NCI-H1694 (cell line): Measurements from ENCODE around the gene INMT.

Experiments
- DNase-seq: peaks from one replicate; lab custom pipeline; 2025; lab: John Stamatoyannopoulos, UW

The INMT gene

DNA sequence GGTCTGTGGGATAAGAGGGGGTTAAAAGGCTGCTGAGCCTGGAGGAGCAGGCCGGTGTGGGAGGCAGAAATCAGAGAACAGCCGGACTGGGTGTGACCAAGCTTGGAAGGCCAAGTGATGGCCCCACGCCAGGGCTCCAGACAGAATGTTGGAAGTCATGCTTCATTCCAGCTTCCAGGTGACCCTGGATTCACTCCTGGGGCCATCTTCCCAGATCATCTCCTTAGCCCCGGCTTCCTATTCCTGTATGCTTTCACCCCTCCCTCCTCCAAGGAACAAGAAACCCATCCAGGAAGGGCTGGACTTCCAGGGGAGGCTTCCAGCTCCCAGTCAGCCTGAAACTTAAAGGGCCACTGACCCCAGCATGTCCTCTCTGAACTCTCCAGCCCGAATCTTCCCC lies 1.0 kb downstream of the INMT start:
- no peak for DNase-seq

DNA sequence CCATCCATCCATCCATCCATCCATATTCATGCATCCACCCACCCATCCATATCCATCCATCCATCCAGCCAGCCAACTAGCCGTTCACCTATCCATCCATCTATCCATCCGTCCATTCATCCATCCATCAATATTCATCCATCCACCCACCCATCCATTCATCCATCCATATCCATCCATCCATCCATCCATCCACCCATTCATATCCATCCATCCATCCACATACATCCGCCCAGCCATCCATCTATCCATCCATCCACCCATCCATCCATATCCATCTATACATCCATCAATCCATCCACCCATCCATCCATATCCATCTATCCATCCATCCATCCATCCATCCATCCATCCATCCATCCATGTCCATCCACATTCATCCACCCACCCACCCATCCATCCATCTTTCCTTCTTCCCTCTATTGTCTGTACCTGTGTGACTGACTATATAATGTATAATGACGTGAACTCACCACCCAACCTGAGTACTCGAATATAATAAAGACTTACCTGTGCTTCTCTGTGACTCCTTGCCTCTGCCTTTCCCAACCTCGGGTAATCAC lies 2.5 kb downstream of the INMT start:
- DNase-seq = no peak

DNA sequence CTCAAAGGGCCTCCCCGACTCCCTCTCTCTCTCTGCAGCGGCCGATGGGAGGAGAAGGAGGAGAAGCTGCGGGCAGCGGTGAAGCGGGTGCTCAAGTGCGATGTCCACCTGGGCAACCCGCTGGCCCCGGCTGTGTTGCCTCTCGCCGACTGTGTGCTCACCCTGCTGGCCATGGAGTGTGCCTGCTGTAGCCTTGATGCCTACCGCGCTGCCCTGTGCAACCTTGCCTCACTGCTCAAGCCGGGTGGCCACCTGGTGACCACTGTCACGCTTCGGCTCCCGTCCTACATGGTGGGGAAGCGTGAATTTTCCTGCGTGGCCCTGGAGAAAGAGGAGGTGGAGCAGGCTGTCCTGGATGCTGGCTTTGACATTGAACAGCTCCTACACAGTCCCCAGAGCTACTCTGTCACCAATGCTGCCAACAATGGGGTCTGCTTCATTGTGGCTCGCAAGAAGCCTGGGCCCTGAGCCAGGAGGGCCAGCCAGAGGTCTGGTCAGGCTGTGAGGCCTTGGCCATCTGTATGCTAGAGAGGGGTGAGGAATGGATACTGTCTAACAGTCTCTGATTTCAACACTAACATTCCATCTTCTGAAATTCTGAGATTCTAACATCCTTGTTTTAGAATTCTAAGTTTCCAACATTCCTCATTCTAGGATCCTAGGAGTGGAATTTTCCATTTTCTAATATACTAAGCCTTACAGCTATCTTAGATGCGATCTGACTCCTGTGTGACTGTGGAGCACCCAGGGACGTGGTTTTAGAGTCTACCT lies 3.6 kb downstream of the INMT start:
- DNase-seq = no peak

DNA sequence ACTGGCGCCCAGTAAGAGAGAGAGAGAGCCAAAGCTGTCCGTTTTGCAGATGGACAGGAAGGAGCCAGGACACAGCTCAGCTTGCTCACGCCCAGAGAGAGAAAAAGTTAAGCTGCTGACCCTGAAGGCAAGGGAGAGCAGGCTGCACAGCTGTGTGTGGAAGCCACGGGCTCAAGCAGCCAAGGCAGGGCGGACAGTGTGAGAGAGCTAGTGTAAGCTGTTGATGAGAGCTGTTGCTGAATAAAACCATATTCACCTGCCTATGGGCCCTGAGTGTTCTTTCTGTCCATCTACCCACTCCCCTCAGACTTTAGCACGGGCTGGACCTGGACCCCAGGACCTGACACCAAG lies 5.4 kb downstream of the INMT start:
- no peak for DNase-seq

DNA sequence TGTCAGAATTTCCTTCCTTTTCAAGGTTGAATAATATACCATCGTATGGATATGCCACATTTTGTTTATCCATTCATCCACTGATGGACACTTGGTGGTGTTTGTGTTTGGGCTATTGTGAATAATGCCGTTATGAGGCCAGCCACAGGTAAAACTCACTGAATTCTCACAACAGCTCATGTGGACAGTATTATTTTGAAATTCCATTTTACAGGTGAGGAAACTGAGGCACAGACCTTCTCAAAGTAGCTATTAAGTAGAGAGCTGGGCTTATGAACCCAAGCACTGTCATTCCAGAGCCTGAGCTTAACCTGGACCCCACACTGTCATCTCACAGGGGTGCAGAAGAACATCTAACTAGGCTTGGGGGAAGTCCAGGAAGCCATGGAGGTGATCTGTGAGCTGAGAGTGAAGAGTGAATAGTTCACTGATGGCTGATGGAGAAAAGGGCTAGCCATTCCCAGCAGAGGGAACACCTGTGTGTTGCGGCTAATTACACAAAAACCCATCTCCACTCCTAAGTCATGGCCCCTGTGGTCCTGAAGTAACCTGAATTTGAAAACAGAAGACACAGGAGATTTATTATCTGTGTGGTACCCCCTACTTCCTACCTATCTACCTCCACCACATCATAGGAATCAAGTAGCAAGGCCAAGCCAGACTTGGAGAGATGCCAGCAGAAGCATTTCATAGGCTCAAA lies 8.7 kb downstream of the INMT start:
- DNase-seq = no peak

DNA sequence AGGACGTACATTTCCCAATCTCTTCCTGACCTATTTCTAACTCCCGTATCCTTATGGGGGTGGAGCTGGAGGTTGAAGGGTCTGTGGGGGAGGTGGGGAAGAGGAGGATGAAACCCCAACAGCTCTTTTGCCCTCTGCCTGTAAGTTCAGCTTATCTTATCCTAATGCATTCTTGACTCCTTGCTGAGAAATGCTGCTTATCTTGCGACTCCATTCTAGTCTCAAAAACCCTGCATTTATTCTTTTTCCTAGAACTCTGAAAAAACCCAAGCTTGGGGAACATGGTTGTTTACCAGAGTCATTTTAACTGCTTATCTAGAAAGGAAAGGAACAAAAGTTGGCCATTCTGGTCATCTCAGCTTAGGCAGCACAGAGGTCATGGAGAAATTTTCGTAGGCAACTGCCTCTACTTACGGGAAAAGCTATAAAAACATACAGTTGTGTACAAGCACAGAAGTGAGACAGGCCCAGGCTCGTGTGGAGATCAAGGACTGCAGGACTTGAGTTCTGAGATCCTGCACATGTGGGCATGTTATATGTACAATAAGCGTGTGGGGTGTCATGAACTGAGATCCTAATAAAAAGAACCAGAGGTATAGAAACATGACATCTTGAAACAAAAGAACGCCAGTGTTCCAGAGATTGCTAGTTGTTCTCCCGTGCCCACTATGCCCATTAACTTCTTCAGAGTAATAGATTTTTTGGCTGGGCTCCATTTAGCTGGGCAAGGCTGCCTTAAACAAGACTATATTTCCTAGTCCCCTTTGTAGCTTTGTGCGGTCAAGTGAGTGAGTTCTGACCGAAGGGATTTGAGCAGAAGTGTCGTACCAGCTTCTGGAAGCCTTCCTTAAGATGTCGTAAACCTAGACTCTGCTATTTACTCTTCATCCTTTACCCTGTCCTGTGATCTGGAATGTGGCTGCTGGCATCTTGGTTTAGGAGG lies 9.6 kb downstream of the INMT start:
- no peak for DNase-seq

DNA sequence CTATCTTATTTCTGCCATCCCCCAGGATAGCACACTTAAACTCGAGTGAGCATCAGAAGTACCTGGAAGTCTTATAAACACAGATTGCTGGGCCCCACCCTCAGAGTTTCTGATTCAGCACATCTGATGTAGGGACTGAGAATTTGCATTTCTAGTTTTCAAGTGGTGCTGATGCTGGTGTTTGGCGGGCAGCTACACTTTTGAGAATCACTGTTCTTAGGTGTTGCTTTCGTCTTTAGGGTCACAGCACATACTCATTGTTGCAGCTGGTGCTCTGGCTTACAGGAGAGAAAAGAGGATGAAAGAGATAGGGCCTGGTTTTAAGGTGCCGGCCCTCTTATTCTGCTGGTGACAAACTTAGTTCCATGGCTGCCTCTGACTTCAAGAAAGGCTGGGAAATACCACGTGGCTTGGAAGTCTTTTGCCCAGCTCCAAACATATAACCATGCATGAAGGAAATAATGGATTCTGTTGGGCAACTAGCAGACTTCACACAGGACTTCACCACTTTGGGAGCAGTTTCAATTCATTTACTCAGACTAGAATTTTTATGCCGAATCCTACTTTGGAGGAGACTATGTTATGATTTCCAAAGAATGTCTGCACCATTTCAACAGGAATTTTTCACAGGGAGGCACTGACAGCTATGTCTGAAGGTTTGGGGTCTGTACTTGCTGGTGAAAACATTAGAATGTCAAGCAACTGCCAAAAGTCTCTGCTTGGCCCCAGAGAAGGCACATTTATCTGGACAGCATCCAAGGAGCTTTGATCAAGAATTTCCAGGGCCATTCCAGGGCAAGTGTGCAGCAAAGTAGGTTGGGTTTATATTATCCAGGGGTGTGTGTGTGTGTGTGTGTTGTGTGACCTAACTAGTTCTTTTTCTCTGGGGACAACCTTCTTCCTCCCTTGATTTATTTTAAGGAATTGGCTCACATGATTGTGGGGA lies 12.4 kb downstream of the INMT start:
- no peak for DNase-seq

DNA sequence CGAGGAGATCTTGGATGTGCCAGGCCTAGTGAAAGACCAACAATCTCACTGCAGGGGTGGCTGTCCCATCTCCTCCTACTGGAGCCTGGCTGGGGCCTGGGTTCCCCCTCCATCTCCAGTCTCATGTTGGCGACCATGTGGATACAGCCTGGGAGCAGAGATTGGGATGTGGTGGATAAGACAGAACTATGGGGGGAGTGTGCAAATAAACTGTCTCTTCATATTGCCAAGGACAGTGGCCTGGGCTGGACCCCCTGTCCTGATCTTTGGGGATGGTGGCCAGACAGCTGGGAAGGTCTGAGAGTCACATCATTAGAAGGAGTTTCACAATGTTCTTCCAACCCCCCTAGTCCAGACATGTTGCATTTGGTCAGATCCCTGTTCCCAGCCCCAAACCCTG lies 13.5 kb downstream of the INMT start:
- no peak for DNase-seq

DNA sequence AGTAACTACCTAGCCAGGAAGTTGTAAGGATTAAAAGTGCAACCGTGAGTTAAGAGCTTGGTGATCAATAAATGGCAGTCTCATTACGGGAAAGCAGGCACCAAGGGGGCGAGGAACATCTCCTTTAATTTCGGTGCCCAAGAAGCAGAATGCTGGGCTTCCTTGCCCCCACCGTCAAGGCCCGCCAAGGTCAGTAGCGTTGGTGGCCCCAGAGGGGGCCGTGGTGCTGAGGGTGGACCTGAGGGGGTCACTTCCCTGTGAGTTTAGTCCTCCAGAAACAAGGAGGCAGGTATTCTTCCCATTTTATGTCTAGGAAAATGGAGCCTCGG lies 18.9 kb downstream of the INMT start:
- DNase-seq = no peak

DNA sequence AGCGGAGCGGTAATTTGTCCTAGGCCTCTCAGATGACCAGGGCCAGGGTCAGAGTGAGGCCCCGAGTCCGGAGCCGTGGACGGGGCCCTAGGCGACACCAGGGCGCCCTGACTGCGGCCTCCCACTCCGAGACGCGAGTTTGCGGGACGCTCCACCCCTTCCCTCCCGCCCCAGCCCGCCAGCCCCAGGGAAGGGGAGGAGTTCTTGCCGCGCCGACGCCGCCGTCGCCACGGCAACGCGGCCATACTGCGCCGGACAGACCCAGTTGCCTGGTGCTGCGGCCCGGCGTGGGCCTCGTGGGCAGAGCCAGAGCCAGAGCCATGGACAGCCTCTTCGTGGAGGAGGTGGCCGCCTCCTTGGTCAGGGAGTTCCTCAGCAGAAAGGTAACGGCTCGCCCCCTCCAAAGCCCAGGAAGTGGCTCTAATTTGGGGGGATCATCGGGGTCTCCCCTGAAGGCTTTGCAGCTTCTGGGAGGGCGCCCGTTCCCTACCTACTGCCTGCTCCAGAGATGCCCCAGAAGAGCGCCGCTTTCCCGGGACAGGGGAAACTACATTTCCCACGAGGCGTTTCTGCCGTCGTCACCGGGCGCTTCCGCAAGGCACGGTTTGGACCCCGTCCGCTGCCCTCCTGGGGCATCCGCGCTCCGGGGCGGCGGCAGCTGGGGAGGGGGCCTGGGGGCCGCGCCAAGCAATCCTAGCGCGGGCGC lies 19.4 kb downstream of the INMT start, which contains the start of gene MINDY4:
Gene MINDY4, plus strand, starts transcription at position 244 of the 706 bp plus-strand sequence. Its CDS starts 77 bp downstream, at position 321.
- no peak for DNase-seq

DNA sequence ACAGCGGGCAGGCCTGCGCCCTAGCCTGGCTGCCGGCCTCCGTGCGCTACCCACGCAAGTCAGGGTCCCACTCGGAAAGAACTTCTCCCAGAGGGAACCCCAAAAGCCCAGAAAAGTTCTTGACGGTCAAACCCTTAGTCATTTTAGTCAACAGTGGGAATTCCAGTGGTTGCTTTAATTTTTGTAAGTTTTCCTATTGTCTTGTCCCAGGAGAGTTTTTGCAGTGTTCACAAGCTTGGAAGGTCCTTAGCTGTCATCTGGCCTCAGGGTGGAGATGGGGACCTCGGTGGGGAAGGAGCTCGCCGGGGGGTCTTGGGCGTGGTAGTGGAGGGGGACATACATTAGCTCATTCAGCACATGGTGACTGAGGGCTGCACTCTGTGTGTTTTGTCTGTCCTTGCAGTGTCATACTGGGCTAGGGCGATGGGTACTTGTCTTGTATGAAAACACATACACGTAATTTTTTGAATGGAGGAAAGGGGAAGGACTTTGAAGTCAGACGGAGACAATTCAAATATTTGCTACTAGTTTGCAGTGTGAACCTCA lies 20.0 kb downstream of the INMT start:
- no peak for DNase-seq

DNA sequence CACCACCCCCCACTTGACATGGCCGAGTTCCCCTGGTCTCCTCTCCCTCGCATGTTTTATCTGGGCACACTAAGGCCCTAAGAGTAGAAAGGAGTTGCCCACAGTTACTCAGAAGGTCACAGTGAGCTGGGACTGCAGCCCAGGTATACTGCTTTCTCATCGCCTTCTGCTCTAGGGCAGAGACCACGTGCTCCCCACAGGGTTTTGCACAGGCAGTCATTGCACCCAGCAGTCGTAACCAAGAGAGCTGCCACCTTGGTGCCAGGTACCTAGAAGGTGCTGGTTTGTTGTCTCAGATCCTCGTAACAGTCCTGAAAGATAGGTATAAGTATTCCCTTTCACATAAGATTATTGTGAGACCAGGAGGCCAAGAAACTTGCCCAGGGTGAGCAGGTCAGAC lies 21.0 kb downstream of the INMT start:
- no peak for DNase-seq

DNA sequence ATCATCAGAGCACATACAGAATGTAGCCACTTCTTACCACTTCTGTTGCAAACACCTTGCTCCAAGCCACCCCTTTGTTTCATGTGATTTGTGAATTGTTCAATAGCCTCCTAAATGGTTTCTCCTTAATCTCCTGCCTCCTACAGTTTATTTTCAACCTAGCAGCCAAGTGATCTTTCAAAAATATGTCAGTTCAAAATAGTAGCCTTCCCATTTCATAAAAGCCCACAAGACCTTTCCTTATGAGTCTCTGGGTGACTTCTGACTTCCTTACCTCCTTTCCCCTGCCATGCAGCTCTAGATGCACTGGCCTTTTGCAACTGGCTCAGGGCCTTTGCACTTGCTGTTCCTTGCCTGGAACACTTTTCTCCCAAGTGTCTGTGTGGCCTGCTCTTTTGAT lies 24.1 kb downstream of the INMT start:
- DNase-seq = no peak

DNA sequence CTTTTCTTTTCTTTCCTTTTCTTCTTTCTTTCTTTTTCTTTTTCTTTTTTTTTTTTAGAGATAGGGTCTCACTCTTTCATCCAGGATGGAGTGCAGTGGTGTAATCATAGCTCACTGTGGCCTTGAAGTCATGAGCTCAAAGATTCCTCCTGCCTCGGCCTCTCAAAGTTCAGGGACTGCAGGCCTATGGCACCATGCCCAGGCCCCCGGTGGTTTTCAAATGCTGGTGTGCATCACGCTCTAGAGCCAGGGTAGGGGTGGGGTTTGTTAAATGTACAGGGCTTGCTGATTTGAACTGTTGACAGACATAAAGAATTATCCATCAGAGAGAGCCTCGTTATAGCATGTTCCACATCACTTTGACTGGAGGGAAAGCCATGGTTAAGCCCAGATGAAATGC lies 25.0 kb downstream of the INMT start:
- DNase-seq = no peak

DNA sequence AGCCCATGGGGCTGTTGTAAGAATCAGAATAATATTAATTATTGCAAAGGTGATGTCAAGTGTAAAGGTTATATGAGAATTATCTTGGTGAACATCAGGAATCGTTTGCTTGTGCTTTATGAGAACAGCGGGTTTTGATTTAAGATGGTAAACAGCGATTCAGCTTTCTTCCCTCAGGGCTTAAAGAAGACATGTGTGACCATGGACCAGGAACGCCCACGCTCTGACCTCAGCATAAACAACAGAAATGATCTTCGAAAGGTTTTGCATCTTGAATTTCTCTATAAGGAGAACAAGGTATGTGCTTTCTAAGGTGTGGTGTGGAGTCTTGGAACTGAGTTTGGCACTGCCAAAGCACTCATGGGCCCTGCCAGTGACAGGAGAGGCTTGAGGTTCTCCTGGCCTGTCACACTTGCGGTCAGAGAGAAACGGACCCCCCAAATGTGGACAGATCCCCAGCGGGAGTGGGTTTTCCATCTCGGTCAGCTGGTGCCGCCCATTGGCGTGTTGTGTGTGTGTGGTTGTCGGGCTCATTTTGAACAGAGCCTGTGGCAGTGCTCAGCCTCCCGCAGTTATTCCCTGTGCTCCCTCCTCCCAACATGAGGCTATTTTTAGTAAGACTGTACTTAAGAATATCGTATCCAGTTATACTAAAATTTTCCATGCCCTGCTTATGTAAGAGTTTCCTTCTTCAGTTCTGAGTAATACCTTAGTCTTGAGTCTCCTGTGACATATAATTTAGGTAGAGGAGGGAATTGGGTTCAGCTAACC lies 26.5 kb downstream of the INMT start:
- DNase-seq = no peak

DNA sequence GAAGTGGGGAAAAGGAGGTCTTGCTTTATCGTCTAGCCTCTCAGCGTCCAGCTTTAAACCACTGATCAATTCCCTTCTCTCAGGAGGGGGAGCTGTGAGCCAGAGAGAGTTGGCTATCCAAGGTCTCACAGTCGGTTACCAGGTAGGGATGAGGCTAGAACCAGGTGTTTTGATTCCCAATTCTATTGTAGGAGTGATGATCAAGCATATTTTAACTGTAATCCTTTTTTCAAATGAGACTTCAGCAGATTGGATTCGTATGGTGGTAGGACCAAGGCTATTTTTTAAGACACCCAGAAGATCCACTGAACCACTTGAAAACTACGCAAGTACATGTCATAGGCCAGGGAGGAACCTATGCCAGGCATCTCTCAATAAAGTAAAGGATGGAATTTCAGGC lies 27.6 kb downstream of the INMT start:
- no peak for DNase-seq

DNA sequence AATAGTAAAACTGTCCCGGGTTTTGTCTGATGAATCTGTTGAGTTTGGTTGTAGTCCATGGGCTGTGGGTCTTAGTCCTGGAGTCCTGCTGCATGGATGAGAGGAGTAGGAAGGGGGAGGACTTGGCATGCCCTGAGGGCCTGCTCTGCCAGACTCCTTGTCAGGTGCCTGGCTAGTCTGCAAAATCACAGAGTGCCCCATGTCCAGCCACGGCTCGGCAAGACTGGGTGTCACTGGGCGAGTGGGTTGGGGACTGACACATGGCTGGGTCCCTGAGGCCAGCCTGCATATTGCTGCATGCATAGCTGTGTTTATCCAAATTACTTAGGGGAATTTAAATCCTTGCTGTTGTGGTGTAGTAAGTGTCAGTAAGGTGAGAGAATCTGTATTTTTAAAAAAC lies 29.0 kb downstream of the INMT start:
- DNase-seq = no peak

DNA sequence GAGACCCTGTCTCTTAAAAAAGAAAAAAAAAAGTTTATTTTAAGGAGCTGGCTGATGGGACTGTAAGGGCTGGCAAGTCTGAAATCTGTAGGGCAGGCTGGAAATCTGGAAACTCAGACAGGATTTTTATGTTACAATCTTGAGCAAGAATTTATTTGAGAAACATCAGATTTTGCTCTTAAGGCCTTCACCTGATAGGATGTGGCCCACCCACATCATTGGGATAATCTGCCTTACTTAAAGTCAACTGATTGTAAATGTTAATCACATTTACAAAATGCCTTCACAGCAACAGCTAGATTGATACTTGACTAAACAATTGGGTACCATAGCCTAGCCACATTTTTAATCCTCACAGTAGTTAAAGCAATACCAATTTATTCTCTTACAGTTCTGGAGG lies 30.8 kb downstream of the INMT start:
- no peak for DNase-seq

DNA sequence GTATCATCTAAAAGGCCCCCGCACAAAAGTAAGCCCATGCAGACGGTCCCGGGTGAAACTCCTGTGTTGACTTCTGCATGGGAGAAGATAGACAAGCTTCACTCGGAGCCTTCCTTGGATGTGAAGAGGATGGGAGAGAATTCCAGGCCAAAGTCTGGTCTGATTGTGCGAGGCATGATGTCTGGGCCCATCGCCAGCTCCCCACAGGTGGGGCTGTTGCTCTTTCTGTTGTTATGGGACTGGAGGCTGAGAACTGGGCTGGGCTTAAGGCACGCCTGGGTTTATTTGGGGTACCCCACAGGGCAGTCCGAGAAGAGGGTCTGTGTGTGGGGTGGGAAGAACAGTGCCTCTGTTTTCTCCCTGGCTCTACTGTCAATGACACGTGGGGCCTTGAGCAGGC lies 33.9 kb downstream of the INMT start:
- no peak for DNase-seq

DNA sequence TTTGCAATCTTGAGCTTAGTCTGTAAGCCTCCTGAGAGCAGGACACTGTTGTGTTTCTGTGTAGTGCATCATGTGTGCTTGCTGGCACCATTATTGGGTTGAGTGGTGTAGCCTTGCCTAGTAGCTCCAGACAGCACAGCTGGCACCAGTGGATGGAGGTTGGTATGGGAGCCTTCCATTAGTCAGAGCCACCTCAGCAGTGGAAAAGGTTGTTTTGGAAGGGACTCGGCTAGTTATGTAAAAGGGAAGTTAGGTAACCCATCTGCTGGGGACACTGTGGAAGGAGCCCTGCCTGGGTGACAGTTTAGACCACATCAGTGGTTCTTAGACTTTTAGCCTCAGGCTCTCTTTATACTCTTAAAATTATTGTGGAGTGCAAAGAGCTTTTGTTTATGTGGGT lies 35.6 kb downstream of the INMT start:
- no peak for DNase-seq
